GM12801 (cell line): ENCODE data around the gene MACROD2.

Source experiments
- TF ChIP-seq, protein P1 (sequence below): IDR thresholded peaks from one replicate; pipeline ENCODE4 v1.5.1; 2011; ENCODE audit warnings: control low read depth; ENCODE audit not compliant: insufficient read length; ENCODE audit errors: extremely low read depth

The MACROD2 gene

DNA sequence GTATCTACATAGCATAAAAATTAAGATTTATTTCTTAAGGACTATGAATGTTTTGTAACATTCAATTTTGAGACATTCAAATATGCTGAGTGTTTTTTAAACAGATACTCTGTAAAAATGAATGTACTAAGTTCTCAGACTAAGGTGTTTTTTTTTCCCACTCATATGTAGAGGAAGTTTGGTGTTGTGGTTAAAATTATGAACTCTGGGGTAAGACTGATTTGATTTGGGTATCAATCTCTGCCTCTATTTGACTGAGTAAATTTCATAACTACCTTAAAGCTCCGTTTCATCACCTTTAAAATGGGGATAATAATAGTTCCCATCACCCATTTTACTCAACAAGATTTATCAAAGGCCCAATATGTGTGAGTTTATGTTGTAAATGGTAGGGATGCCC is 728.7 kb downstream of the MACROD2 start:
- TF ChIP-seq, protein P1, sequence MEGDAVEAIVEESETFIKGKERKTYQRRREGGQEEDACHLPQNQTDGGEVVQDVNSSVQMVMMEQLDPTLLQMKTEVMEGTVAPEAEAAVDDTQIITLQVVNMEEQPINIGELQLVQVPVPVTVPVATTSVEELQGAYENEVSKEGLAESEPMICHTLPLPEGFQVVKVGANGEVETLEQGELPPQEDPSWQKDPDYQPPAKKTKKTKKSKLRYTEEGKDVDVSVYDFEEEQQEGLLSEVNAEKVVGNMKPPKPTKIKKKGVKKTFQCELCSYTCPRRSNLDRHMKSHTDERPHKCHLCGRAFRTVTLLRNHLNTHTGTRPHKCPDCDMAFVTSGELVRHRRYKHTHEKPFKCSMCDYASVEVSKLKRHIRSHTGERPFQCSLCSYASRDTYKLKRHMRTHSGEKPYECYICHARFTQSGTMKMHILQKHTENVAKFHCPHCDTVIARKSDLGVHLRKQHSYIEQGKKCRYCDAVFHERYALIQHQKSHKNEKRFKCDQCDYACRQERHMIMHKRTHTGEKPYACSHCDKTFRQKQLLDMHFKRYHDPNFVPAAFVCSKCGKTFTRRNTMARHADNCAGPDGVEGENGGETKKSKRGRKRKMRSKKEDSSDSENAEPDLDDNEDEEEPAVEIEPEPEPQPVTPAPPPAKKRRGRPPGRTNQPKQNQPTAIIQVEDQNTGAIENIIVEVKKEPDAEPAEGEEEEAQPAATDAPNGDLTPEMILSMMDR: no peak

DNA sequence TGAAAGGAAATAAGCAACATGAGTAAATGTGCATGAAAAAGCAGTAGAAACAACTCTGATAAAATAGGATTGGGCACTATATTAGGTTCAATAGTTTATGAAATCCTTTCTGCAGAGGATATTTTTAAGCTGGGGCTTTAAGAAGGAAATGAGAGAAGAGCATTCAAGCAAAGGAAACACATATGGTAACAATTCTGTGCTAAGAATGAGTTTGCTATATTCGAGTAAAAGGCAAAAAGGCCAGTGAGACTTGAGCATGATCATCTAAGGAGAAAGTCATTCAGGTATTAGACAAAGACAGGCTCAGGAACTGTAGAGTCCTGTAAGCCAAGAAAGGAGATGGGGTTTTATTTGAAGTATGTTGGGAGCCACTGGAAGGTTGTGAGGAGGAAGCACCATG is 729.2 kb downstream of the MACROD2 start:
- TF ChIP-seq, protein P1: no peak

DNA sequence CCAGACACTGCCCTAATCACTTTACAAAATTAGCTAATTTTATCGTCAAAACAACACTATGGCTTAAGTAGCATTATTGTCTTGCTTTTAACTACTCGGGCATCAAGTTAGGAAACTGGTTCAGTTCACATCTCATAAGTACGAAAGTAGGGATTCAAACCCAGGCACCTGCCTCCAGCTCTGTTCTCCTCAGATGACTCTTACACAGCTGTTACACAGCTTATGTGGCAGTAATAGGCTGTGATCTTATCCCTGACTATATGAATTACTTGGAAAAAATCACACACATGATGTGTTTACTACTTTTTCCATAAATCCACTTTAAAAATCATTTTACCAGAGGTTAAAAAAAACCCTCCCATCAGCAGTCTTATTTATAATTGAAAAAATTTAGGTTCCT is 731.3 kb downstream of the MACROD2 start:
- TF ChIP-seq, protein P1: no peak

DNA sequence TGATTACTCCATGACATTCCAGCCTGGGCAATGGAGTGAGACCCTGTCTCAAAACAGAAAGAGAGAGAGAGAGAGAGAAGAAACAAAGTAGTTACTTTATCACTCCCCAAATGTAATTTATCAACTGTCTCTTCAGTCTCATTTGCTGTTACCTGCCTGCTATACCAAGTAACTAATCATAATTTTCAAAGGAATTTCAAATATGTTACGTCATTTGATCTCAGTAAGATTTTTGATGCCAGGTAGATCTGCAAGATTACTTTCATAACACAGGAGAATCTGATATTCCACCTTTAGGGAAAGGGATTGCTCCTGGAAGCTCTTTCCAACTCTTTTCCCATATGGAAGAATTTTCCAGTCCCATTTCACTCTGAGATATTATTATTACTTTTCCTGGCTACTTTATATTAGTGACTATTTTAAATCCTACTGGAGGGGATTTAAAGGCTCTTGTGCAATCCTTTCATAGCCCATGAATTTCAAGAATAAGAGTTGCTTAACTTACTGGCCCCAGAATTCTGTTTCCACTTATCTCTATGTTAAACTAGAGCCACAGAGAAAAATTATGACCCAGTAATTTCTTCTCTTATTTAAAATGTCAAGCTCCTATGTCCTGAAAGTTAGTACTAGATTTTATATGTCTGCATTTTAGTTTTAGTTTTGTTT is 732.3 kb downstream of the MACROD2 start:
- TF ChIP-seq, protein P1: no peak

DNA sequence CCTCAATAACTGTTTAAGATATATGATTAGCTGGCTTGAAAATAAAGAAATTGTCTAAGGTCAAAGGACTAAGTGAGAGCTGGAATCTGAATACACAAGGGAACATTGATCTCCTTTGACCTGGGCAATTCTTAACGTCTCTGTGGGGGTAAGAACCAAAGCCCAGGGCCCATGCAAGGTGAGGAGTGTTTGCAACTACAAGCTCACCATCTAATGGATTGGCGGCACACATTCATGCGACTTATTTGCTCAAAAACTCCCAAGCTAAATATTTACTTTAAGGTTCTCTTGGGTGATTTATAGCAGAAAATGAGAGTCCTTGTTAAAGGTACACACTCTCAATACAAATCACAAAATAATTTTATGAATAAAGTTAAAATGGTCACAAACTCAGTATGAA is 734.1 kb downstream of the MACROD2 start:
- TF ChIP-seq, protein P1: no peak

DNA sequence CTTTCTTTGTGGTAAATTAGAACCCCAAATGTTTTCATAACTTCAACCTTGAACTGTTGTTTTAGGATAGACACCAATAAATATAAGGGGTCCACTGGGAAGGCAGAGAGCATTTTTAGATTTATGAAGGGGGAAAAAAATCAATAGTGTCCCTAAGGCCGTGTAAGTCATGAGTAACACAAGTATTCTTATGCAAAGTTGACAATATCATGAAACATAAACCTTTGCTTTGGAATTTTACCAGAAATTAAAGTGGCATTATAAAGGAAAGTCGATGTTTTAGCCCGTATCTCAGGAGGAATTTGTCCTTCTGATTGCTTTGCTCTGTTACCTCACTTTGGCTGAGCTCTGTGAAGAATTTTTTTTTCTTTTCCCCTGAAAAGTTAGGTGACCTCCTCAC is 737.0 kb downstream of the MACROD2 start:
- TF ChIP-seq, protein P1: no peak

DNA sequence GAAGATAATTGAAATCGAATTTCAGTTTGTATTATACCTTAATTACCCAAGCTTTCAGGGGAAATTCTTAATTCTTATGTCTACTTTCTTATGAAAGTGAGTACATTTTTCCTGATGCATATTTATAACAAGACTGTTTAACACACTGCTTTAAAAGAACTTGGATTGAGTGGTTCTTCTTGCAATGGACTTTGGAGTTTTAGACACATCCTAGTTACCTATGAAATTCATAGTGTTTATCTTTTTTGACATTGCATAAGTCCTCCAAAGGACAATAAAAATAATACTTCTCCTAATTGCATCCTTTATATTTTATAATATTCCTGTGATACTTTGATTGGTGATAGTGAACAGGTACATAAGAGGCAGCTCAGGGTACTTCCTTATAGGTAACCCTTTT is 737.7 kb downstream of the MACROD2 start:
- TF ChIP-seq, protein P1: no peak
